ENCODE measurements around the gene KLK2.

DNA sequence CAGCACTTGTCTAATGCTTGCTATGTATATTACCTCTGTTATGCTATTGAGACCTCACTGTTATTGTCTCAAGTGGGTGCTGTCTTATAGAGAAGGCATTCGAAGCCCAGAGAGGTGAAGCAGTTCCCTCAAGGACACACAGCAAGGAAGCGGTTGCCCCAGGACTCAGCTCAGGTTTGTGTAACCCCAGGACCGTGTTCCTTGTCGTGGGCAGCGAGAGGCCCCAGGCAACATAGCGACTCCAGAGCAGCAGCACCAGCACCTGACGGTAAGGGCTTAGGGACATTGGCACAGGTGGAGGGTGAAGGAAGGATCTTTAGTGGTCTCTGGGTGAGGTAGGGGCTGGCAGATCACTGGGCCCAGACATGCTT, 42.2 kb upstream of the KLK2 start:
- TF ChIP-seq EZH2 (IDR thresholded peaks at IDR 0.05; ENCODE audit: low read length, unreplicated experiment): no peak
- TF ChIP-seq, protein P1, sequence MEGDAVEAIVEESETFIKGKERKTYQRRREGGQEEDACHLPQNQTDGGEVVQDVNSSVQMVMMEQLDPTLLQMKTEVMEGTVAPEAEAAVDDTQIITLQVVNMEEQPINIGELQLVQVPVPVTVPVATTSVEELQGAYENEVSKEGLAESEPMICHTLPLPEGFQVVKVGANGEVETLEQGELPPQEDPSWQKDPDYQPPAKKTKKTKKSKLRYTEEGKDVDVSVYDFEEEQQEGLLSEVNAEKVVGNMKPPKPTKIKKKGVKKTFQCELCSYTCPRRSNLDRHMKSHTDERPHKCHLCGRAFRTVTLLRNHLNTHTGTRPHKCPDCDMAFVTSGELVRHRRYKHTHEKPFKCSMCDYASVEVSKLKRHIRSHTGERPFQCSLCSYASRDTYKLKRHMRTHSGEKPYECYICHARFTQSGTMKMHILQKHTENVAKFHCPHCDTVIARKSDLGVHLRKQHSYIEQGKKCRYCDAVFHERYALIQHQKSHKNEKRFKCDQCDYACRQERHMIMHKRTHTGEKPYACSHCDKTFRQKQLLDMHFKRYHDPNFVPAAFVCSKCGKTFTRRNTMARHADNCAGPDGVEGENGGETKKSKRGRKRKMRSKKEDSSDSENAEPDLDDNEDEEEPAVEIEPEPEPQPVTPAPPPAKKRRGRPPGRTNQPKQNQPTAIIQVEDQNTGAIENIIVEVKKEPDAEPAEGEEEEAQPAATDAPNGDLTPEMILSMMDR (conservative IDR thresholded peaks at IDR 0.05; ENCODE audit: low read depth, low read length): no peak
